ENCODE results near the gene IQSEC2. TPM values are rescaled to one million over a fixed set of nuclear protein-coding genes. Genes with fewer than 3 reads are reported as not detected.
A peak's percentile ranks its signal among the peaks of the same experiment; 100 is the strongest.

IQSEC2 gene
- total and polyA plus RNA-seq, 2 experiments from 2014 or later: 14.3 to 37.0 TPM

DNA sequence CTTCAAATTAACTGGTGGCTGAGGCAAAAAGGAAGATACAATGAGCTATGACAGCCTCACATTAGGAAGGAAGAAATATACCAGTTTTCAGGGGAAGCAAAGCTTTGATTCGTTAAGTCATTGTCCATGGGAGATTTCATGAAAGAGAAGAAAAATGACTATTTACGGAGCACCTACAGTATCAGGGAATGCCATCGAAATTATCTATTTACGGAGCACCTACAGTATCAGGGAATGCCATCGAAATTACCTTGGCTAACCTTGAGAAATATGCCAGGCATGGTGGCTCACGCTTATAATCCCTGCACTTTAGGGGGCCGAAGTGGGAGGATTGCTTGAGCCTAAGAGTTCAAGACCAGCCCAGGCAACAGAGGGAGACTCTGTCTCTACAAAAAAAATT, 28.5 kb upstream of the IQSEC2 start:
- Histone ChIP-seq H3K27ac (no peak overlapping the region), H3K9me3 (ENCODE audit: low read depth) (no peaks in the 10 kb centered on the region), H3K36me3 (no peaks in the 10 kb centered on the region), H3K4me1 (ENCODE audit: low read depth) (no peaks in the 10 kb centered on the region), H3K4me3 (no peak overlapping the region), H3K27me3 (no peaks in the 10 kb centered on the region)
- DNase-seq (ENCODE audit: low read depth in 1 of 2, low spot score in 1 of 2): no peak
- TF ChIP-seq, protein P1, sequence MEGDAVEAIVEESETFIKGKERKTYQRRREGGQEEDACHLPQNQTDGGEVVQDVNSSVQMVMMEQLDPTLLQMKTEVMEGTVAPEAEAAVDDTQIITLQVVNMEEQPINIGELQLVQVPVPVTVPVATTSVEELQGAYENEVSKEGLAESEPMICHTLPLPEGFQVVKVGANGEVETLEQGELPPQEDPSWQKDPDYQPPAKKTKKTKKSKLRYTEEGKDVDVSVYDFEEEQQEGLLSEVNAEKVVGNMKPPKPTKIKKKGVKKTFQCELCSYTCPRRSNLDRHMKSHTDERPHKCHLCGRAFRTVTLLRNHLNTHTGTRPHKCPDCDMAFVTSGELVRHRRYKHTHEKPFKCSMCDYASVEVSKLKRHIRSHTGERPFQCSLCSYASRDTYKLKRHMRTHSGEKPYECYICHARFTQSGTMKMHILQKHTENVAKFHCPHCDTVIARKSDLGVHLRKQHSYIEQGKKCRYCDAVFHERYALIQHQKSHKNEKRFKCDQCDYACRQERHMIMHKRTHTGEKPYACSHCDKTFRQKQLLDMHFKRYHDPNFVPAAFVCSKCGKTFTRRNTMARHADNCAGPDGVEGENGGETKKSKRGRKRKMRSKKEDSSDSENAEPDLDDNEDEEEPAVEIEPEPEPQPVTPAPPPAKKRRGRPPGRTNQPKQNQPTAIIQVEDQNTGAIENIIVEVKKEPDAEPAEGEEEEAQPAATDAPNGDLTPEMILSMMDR (IDR thresholded peaks at IDR 0.05; ENCODE audit: low read depth, low read length): no peak

DNA sequence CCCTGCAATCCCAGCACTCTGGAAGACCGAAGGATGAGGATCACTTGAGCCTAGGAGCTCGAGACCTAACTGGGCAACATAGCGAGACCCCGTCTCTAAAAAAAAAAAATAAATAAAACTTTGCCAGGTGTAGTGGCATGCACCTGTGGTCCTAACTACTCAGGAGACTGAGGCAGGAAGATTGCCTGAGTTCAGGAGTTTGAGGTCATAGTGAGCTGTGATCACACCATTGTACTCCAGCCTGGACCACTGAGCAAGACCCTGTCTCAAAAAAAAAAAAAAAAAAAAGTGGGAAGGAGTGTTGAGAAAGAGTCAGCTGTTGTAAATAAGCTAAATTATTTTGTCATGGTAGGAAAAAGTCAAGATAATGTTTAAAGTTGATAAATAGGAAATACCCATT, 27.5 kb upstream of the IQSEC2 start:
- Histone ChIP-seq H3K4me3 (no peak overlapping the region), H3K9me3 (ENCODE audit: low read depth) (no peaks in the 10 kb centered on the region), H3K4me1 (ENCODE audit: low read depth) (no peaks in the 10 kb centered on the region), H3K27me3 (no peaks in the 10 kb centered on the region), H3K36me3 (no peaks in the 10 kb centered on the region), H3K27ac (no peak overlapping the region)
- DNase-seq (ENCODE audit: low read depth in 1 of 2, low spot score in 1 of 2): no peak
- TF ChIP-seq, protein P1 (IDR thresholded peaks at IDR 0.05; ENCODE audit: low read depth, low read length): no peak

DNA sequence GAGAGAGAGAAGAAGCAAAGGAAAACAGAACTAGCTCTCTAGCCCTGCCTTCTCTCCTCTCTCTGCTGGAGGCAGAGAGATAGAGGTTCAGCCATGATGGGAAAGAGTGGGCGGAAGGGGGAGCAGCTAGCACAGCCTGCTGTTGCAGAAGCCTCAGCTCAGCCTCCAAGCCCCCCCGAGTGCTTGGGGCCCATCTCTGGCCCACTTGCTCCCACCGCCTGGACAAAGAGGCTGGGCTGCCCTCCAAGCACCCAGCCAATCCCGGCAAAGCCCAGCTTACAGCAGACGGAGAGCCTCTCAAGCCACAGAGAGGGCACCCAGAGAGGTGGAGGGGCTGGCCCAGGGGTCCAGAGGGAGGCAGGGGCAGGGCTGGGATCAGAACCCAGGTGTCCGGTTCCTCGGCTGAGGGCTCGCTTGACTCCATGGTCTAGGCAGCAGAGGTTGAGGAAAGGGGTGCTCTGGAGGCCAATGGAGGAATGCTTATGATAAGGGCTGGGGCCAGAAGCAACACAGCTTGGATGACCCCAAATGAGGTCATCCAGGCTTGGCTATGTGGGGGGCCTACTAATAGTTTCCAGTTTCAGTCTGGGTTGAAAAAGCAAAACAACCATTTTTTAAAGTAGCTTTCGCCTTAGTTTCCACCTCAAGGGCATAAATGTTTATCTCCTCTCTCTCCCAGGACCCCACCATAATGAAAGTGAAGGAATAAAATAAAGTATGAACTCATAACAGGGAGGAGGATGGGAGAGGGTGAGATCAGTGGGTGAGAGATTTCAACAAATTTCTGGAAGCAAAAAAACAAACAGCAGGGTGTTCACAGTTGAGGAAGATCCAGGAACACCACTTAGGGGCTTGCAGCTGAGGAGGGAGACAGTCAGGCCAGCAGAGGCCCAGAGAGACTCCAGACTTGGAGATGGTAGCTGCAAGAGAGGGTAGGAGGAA, 24.9 kb upstream of the IQSEC2 start:
- TF ChIP-seq, protein P1 (IDR thresholded peaks at IDR 0.05; ENCODE audit: low read depth, low read length): no peak
- DNase-seq (ENCODE audit: low read depth in 1 of 2, low spot score in 1 of 2): peak in 1 of 2 donors; percentile 30

DNA sequence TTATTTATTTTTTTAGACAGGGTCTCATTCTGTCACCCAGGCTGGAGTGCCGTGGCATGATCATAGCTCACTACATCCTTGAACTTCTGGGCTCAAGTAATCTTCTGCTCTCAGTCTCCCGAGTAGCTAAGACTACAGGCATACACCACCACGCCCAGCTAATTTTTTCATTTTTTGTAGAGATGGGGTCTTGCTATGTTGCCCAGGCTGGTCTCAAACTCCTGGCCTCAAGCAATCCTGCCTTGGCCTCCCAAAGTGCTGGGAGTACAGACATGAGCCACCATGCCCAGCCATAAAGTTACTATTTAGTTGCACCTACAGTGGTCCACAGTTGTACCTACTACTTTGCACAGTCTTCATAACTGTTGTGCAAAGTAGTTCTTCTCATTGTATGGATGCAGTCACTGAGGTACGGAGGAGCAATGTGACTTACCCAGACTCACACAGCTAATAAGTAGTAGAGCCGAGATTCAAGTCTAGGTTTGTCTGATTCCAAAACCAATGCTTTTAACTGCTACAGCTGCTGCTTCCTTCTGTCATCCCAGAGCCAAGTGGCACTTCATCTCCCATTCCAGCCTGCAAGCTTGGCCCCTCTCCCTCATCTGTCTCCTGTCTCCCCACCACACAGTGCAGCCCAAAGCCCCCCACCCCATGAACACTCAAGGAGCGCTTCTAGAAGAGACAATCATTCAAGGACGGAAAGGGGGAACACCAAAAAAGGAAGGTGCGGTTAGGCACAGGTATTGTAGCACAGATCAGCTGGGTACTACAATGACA, 24.0 kb upstream of the IQSEC2 start:
- Histone ChIP-seq H3K36me3 (no peaks in the 10 kb centered on the region), H3K9me3 (ENCODE audit: low read depth) (no peaks in the 10 kb centered on the region), H3K4me3 (no peak overlapping the region), H3K4me1 (ENCODE audit: low read depth) (no peaks in the 10 kb centered on the region), H3K27me3 (no peaks in the 10 kb centered on the region), H3K27ac (no peak overlapping the region)
- DNase-seq (ENCODE audit: low read depth in 1 of 2, low spot score in 1 of 2): no peak
- TF ChIP-seq, protein P1 (IDR thresholded peaks at IDR 0.05; ENCODE audit: low read depth, low read length): no peak

More for the DNA sequence above, 24.9 kb upstream of the IQSEC2 start:
- H3K4me3 ChIP-seq: no peak overlapping the region
- H3K4me1 ChIP-seq (ENCODE audit: low read depth): no peaks in the 10 kb centered on the region
- no peaks in the 10 kb centered on the region for H3K9me3 ChIP-seq (ENCODE audit: low read depth)
- no peaks in the 10 kb centered on the region for H3K27me3 ChIP-seq
- H3K36me3 ChIP-seq: no peaks in the 10 kb centered on the region
- H3K27ac ChIP-seq: no peak overlapping the region

DNA sequence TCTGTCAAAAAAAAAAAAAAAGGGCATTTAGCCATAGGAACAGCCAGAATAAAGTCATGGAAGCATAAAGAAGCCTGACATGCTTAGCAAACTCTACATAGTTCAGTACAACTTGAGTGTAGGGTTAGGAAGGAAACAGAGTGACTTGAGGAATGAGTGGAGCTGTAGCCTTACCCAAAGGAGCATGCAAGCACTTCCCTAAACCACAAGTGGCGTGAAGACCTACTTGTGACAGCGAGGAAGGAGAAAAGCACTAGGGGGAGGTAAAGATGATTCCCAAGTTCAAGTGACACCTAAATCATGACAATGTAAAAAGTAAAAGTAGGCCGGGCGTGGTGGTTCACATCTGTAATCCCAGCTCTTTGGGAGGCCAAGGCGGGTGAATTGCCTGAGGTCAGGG, 21.8 kb upstream of the IQSEC2 start:
- H3K4me1 ChIP-seq (ENCODE audit: low read depth): no peaks in the 10 kb centered on the region
- no peaks in the 10 kb centered on the region for H3K36me3 ChIP-seq
- TF ChIP-seq, protein P1 (IDR thresholded peaks at IDR 0.05; ENCODE audit: low read depth, low read length): no peak
- no peak for DNase-seq (ENCODE audit: low read depth in 1 of 2, low spot score in 1 of 2)
- no peaks in the 10 kb centered on the region for H3K27me3 ChIP-seq
- H3K9me3 ChIP-seq (ENCODE audit: low read depth): no peaks in the 10 kb centered on the region
- H3K4me3 ChIP-seq: no peak overlapping the region
- no peak overlapping the region for H3K27ac ChIP-seq
